CD14-positive monocyte (primary cell): ENCODE measurements around the gene NEBL. TPM values are rescaled to one million over a fixed set of nuclear protein-coding genes. Genes with fewer than 3 reads are reported as not detected.

ENCODE experiments used
- DNase-seq, 3 donors: peaks; one replicate each; pipeline ENCODE4 v3.0.0-alpha.2; 2011 to 2022
- H2AFZ ChIP-seq: 2 replicates; pipeline ENCODE4 v1.6.0; 2012; ENCODE audit warnings: mild to moderate bottlenecking, low read depth, low read length, inconsistent platforms; ENCODE audit not compliant: insufficient read depth, poor library complexity, severe bottlenecking
- H3K27ac ChIP-seq, 2 donors: 1 replicate in 1 of 2; 2 replicates in 1 of 2; pipeline ENCODE4 v1.5.1; 2012 to 2013; ENCODE audit warnings: low read length in 2 of 2, control low read depth in 1 of 2, inconsistent platforms in 1 of 2, low read depth in 1 of 2, mild to moderate bottlenecking in 1 of 2
- H3K27me3 ChIP-seq, 2 donors: one replicate each; pipeline versions ENCODE4 v1.6.0 to v1.6.1; 2011 to 2013; ENCODE audit warnings: low read length in 2 of 2; ENCODE audit not compliant: control insufficient read depth in 2 of 2, insufficient read depth in 2 of 2
- H3K36me3 ChIP-seq, 2 donors: replicated peaks in 1 of 2; 1 replicate in 1 of 2; 2 replicates in 1 of 2; pipeline versions ENCODE4 v1.5.1 to v1.6.1; 2012 to 2013; ENCODE audit warnings: low read length in 2 of 2, control low read depth in 1 of 2, inconsistent platforms in 1 of 2, mild to moderate bottlenecking in 1 of 2; ENCODE audit not compliant: insufficient read depth in 2 of 2, control insufficient read depth in 1 of 2
- H3K4me1 ChIP-seq, 2 donors: 1 replicate in 1 of 2; 2 replicates in 1 of 2; pipeline versions ENCODE4 v1.5.1 to v1.6.1; 2012 to 2013; ENCODE audit warnings: low read length in 2 of 2, control low read depth in 1 of 2, inconsistent platforms in 1 of 2, mild to moderate bottlenecking in 1 of 2, moderate library complexity in 1 of 2; ENCODE audit not compliant: insufficient read depth in 2 of 2, control insufficient read depth in 1 of 2
- H3K4me2 ChIP-seq: replicated peaks from 2 replicates; pipeline ENCODE3; 2012; ENCODE audit warnings: low read length, moderate library complexity, mild to moderate bottlenecking; ENCODE audit not compliant: poor library complexity, severe bottlenecking; ENCODE audit errors: extremely low read depth
- H3K4me3 ChIP-seq, 3 experiments: fragments of 200-600 bp in 1 of 3; sonication (generic) in 1 of 3; replicated peaks in 1 of 3; 1 replicate in 2 of 3; 2 replicates in 1 of 3; pipeline ENCODE4 v1.5.1; 2011 to 2013; ENCODE audit warnings: low read length in 3 of 3, mild to moderate bottlenecking in 3 of 3, control low read depth in 2 of 3, low read depth in 2 of 3, inconsistent platforms in 1 of 3, moderate library complexity in 1 of 3
- H3K79me2 ChIP-seq: 2 replicates; pipeline ENCODE4 v1.6.0; 2012; ENCODE audit warnings: mild to moderate bottlenecking, control low read depth, inconsistent platforms, low read length, moderate library complexity; ENCODE audit not compliant: insufficient read depth
- H3K9ac ChIP-seq: 2 replicates; pipeline ENCODE4 v1.6.0; 2017; ENCODE audit warnings: low read length, mild to moderate bottlenecking; ENCODE audit not compliant: insufficient read depth, poor library complexity, severe bottlenecking
- H3K9me3 ChIP-seq, 2 donors: replicated peaks in 1 of 2; 1 replicate in 1 of 2; 2 replicates in 1 of 2; pipeline versions ENCODE4 v1.5.1 to v1.6.1; 2012 to 2013; ENCODE audit warnings: low read length in 2 of 2, control low read depth in 1 of 2; ENCODE audit not compliant: control insufficient read depth in 1 of 2, insufficient read depth in 1 of 2
- H4K20me1 ChIP-seq: 2 replicates; pipeline ENCODE4 v1.6.0; 2012; ENCODE audit warnings: mild to moderate bottlenecking, low read length, control low read depth, moderate library complexity; ENCODE audit not compliant: insufficient read depth
- H3K27ac Mint-ChIP-seq, 7 donors: one replicate each; pipeline ENCODE4 v1.8.0; 2020; ENCODE audit warnings: mild to moderate bottlenecking in 7 of 7, mixed read lengths in 7 of 7, moderate library complexity in 6 of 7, inconsistent platforms in 2 of 7
- H3K27me3 Mint-ChIP-seq, 3 donors: one replicate each; pipeline ENCODE4 v1.8.0; 2021 to 2022; ENCODE audit warnings: low read depth in 3 of 3, mild to moderate bottlenecking in 3 of 3, mixed read lengths in 3 of 3, moderate library complexity in 3 of 3, inconsistent platforms in 1 of 3
- H3K36me3 Mint-ChIP-seq, 2 donors: one replicate each; pipeline ENCODE4 v1.8.0; 2020; ENCODE audit warnings: mixed read lengths in 2 of 2, inconsistent platforms in 1 of 2, mild to moderate bottlenecking in 1 of 2
- H3K4me1 Mint-ChIP-seq: one replicate; pipeline ENCODE4 v1.8.0; 2020; ENCODE audit warnings: mild to moderate bottlenecking, mixed read lengths
- H3K4me3 Mint-ChIP-seq, 2 donors: one replicate each; pipeline ENCODE4 v1.8.0; 2020; ENCODE audit warnings: mild to moderate bottlenecking in 2 of 2, mixed read lengths in 2 of 2, moderate library complexity in 1 of 2
- H3K9me3 Mint-ChIP-seq, 7 donors: one replicate each; pipeline ENCODE4 v1.8.0; 2020 to 2022; ENCODE audit warnings: mixed read lengths in 7 of 7, mild to moderate bottlenecking in 6 of 7, moderate library complexity in 6 of 7, inconsistent platforms in 2 of 7
- CTCF ChIP-seq: fragments of 200-600 bp; IDR thresholded peaks from one replicate; pipeline ENCODE4 v1.8.0; 2022; ENCODE audit warnings: antibody characterized with exemption, mild to moderate bottlenecking
- whole genome bisulfite sequencing: methylation state at CpG from one replicate; pipeline ENCODE4 v1.1.5; 2013; ENCODE audit warnings: missing lambda C conversion rate; ENCODE audit not compliant: insufficient coverage; 5-methylcytosine and 5-hydroxymethylcytosine counted together
- intact Hi-C, 2 donors: fragments of 100-400 bp; cut with micrococcal nuclease; formaldehyde crosslinking; loops; one replicate each; pipeline versions ENCODE4 v1.15.0 to v1.15.1; 2023
- polyA plus RNA-seq, 3 donors: library from polyadenylated mRNA; depleted of rRNA in 1 of 3; unstranded in 2 of 3; stranded (reverse) in 1 of 3; fragments of 300-500 nt in 2 of 3; fragments of >200 nt in 1 of 3; fragmentation: Illumina TruSeq in 2 of 3; gene quantifications; 1 replicate in 2 of 3; 2 replicates in 1 of 3; pipeline ENCODE4 v1.2.3, GENCODE V29; 2012 to 2021

Gene NEBL
- polyA plus RNA-seq, 3 donors, result 9.7 TPM; not detected in 2

- Mint-ChIP-seq H3K4me1 (no peaks in the 10 kb centered on the region), H3K36me3 (no peaks in the 10 kb centered on the region), H3K9me3 (peaks cover 0 to 3% (median 2%) of the 10 kb centered on the region in 7 donors), H3K4me3 (no peak overlapping the region), H3K27ac (no peak overlapping the region), H3K27me3 (peaks cover 0 to 1% (median 1%) of the 10 kb centered on the region in 3 donors)
- H2AFZ ChIP-seq, result no peak overlapping the region
- no peaks in the 10 kb centered on the region for H3K27me3 ChIP-seq
- H3K4me3 ChIP-seq, result no peak overlapping the region
- no peak overlapping the region for H3K9ac ChIP-seq
- no peaks in the 10 kb centered on the region for H3K79me2 ChIP-seq
- no CpG with 5 or more reads among the region's 1 CpG for WGBS
- no peaks in the 10 kb centered on the region for H3K4me1 ChIP-seq
- no peak overlapping the region for H3K4me2 ChIP-seq
- no peak for DNase-seq
- no peaks in the 10 kb centered on the region for H3K9me3 ChIP-seq
- intact Hi-C loops, result no loop called here
- no peaks in the 10 kb centered on the region for H3K36me3 ChIP-seq
- no peak for TF ChIP-seq CTCF
- H3K27ac ChIP-seq, result no peak overlapping the region
- H4K20me1 ChIP-seq, result no peaks in the 10 kb centered on the region
Observed at GRCh38 chr10:20765066-20765465, 132.0 kb downstream of the NEBL start.

GRCh38 chr10:20760460-20760859 is 136.7 kb downstream of the NEBL start:
- intact Hi-C loops, result no loop called here
- Histone ChIP-seq H3K79me2 (no peaks in the 10 kb centered on the region), H3K27ac (no peak overlapping the region), H3K9ac (no peak overlapping the region), H4K20me1 (no peaks in the 10 kb centered on the region), H3K4me2 (no peak overlapping the region), H3K27me3 (no peaks in the 10 kb centered on the region), H2AFZ (no peak overlapping the region), H3K4me1 (no peaks in the 10 kb centered on the region), H3K4me3 (no peak overlapping the region), H3K9me3 (peaks cover 0 to 3% of the 10 kb centered on the region in 2 donors), H3K36me3 (no peaks in the 10 kb centered on the region)
- H3K4me1 Mint-ChIP-seq, result no peaks in the 10 kb centered on the region
- no peak overlapping the region for H3K27ac Mint-ChIP-seq
- H3K27me3 Mint-ChIP-seq, result peaks cover 0 to 2% (median 1%) of the 10 kb centered on the region in 3 donors
- DNase-seq, result no peak
- H3K9me3 Mint-ChIP-seq, result peaks cover 2 to 9% (median 4%) of the 10 kb centered on the region in 7 donors
- WGBS, result no CpG with 5 or more reads among the region's 2 CpGs
- no peaks in the 10 kb centered on the region for H3K36me3 Mint-ChIP-seq
- TF ChIP-seq CTCF, result no peak
- no peak overlapping the region for H3K4me3 Mint-ChIP-seq
